ENCODE data around the gene MARK4.

Gene MARK4

DNA sequence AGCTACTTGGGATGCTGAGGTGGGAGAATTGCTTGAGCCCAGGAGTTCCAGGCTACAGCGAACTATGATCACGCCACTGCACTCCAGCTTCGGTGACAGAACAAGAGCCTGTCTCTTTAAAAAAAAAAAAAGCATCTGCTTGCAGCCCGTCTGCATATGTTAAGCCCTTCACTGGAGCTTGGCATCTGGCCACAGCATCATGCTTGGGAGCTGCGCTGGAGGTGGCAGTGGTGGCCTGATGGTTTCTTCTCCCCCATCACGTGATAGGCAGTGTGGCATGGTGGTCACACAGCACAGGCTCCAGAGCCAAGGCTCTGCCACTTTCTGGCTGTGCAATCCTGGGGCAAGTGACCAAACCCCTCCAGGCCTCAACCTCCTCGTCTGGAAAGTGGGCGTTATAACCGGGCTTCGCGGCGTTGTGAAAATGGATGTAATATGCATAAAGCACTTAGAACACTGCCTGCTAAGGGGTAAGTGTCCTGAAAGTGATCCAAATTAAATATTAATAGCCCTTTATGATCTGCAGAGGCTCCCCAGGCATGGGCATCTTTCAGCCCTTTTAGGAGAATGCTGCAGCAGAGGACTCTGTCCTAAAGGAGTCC lies 24.4 kb downstream of the MARK4 start:
- DNase-seq = peak; percentile 32

DNA sequence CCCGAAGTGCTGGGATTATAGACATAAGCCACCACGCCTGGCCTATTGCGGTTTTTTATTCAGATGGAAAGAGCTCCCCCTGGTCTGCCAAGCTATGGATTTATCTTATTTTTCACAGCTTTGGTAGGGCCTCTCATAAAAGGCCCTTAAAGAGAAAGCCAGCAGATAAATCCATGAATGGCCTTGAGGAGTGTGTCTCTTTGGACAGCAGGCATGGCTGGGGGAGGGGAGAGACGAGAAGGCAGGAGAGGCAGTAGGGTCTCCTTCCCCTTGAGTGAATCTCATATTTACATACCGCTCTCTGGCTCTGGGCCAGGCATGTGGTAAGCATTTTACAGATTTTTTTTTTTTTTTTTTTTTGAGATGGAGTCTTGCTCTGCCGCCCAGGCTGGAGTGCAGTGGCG lies 25.2 kb downstream of the MARK4 start:
- no peak for DNase-seq

DNA sequence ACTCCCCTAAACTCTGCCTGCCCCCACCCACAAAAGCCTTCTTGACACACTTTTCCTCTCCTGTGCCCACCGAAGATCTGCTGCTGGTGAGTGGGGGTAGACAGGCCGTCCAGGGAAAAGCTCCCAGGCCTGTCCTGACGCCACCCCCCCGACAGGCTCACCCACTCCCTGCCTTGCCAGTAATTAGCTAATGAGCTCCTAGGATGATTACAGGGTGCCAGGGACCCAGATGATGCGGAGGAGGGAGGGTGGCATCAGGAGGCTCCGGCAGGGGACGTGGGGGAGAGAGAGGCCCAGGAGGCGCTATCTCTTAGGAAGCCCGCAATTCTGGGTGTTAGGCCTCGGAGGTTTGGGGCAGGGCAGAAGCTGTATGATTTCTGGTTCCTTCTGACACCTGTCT lies 27.0 kb downstream of the MARK4 start:
- no peak for DNase-seq

DNA sequence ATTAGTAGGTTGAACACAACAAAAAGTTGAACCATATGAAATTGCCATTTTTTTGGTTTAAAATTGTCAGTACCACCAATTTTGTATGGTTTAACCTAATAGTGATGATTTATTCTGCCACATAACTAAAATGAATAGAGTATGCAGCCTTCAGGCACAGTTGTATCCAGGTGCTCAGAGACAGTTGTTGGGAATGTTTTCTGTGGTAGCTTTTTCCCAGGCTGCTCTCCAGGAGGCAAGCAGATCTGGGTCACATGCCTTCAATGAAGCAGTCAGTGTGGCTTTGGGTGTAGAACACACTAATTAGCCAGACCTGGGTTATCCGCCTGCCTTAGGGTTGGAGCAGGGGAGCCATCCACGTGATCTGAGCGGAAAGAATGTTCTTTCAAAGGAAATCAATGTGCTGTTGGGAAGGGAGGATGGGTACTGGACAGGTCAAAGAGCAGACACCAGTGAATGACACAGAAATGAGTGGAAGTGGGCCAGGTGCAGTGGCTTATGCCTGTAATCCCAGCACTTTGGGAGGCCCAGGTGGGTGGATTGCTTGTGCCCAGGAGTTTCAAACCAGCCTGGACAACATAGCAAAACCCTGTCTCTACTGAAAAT lies 28.6 kb downstream of the MARK4 start:
- no peak for DNase-seq

DNA sequence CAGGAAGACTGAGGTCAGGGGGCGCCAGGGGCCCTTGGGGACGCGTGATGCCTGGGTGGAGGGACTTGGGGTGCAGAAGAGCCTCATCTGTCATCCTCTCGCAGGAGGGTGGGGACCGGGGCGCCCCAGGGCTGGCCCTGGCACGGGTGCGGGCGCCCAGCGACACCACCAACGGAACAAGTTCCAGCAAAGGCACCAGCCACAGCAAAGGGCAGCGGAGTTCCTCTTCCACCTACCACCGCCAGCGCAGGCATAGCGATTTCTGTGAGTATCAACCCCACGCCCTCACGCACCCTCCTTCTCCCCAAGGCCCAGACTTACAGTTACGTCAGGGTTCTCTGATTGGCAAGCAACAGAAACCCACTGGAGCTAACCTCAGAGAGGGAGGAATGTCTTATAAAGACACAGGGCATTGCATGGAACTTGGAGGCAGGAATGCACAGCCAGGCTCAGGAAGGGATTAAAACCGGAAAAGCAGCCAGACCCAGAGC lies 29.4 kb downstream of the MARK4 start:
- DNase-seq = no peak

DNA sequence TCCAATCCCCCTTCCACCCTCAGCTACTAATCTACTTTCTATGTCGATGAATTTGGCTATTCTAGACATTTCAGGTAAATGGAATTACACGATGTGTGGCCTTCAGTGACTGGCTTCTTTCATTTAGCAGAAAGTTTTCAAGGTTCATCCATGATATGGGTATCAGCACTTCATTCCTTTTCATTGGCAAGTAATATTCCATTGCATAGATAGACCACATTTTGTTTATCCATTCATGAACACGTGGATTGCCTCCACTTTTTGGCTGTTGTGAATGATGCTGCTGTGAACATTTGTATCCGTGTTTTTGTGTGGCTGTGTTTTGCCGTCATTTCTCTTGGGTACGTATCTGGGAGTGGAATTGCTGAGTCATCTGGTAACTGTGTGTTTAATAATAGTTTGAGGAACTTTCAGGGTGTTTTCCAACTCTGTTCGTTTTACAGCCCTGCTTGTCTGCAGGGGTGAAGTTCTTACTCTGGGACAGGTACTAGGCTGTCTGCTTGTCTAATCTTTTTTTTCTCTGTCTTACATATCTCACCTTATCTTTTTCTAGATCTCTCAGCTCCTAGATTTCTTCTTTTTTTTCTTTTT lies 32.5 kb downstream of the MARK4 start:
- no peak for DNase-seq

DNA sequence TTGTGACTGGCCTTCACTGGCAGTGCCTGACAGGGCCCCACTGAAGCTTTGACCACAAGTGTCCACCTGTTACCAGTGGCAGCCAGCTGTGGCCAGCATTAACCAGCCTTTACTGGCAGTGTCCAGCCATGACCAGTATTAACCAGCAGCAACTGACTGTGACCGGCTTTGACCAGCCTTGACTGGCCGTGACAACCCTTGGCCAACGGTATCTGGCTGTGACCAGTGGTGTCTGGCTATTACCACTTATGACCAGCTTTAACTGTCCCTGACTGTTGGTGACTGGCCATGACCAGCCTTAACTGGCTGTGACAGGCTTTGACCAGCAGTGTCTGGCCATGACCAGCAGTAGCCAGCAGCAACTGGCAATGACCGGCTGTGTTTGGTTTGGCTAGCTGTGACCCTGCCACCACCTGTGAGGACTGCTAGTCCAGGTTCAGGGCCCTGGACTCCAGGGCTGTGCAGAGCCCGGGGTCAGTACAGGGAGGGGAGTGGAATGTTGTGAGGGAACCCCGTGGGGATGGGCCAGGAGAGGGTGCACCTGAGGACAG lies 39.4 kb downstream of the MARK4 start:
- DNase-seq = no peak

DNA sequence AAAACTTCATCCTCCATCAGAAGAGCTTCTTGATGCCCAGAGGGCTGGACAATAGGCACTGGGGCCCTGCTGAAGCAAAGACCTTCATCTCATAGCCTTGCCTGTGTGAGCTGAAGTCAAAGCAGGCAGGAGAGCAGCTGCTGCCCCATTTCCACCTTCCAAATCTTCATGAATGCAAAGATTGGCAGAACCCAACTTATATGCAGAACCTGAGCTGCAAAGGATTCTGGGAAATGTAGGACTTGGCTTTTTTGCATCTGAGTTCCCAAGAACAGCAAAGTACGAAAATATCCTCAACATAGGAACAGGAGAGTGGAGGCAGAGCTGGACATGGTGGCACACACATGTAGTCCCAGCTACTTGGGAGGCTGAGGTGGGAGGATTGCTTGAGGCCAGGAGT lies 40.8 kb downstream of the MARK4 start:
- no peak for DNase-seq

DNA sequence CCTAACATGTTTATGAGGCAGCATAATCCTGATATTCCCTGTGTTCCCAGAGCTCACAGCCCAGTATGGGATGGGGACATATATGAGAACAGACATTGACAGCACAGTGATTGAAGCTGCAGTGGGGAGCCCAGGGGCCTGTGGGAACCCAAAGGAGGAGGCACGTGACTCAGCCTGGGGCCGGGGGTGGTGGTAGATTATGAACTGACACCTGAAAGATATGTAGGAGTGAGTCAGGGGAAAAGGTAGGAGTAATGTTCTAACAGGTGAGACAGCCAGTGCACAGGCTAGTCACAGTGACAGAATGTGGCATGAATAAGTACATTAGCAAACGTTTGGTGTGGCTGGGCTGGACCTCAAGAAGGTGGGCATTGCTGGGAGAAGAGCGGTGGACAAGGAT lies 42.6 kb downstream of the MARK4 start:
- DNase-seq = no peak

DNA sequence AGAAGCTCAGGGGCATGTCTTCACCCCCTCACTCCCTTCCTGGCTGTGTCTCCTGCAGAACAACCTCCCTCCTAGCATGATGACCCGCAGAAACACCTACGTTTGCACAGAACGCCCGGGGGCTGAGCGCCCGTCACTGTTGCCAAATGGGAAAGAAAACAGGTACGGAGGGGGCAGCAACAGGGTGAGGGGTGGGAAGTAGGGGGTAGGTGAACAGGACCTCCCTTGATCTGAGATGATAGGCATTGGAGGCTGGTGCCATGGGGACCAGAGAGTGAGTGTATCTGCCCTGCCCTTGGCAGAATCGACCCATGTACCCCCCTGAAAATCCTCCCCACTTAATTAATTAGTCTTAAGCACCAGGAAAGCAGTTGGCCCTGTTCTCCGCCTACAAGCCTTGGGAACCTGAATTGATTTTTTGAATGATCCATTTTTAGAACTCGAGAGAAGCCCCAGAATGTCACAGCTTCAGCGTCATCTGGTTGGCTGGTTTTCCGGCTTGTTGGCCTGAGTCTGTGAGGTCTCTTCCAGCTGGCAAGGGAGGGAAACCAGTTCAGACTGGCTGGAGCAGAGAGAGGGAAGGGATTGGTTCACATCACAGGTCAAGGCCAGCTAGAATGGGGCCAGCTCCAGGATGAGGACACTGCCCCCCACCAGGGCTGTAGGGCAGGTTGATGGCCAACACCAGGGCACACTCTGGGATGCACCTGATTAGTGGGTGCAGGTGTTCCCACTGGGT lies 43.4 kb downstream of the MARK4 start:
- no peak for DNase-seq

DNA sequence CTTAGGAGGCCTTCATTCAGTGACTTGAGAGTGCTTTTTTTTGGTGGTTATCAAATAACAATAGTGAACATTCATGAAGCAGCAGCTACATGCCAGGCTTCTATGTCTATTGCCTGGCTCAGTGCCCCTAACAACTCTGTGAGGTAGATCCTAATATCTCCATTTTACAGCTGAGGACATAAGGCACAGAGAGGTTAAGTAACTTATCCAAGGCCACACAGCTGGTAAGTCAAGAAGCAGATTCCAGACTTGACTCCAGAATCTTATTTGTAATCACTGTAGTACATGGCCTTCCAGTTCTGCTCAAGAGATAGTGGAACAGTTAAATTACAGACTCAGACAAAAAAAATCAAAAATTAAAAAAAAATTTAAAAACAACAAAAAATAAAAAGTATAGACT lies 44.8 kb downstream of the MARK4 start:
- no peak for DNase-seq

DNA sequence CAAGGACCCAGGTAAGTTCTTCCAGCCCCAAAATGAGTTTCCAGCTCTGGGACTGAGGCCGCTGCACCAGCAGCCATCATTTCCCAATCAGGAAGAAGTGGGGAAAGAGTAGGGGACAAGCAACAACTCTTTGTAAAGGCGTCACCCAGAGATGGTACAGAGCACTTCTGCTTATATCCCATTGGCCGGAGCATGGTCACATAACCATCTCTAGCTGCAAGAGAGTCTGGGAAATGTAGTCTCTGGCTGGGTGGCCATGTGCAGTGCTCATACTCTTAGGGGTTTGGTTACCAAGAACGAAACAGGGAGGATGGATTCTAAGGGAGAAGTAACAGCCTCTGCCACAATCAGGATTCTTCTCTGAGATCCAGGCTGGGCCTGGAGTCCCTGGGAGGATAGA lies 45.3 kb downstream of the MARK4 start:
- no peak for DNase-seq

DNA sequence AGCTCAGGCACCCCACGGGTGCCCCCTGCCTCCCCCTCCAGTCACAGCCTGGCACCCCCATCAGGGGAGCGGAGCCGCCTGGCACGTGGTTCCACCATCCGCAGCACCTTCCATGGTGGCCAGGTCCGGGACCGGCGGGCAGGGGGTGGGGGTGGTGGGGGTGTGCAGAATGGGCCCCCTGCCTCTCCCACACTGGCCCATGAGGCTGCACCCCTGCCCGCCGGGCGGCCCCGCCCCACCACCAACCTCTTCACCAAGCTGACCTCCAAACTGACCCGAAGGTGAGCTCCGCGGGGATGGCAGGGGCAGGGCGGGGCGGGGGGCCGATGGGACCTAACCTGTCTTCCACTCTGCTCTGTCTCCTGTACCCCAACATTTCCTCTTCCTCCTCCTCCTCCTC lies 46.6 kb downstream of the MARK4 start:
- DNase-seq = no peak

DNA sequence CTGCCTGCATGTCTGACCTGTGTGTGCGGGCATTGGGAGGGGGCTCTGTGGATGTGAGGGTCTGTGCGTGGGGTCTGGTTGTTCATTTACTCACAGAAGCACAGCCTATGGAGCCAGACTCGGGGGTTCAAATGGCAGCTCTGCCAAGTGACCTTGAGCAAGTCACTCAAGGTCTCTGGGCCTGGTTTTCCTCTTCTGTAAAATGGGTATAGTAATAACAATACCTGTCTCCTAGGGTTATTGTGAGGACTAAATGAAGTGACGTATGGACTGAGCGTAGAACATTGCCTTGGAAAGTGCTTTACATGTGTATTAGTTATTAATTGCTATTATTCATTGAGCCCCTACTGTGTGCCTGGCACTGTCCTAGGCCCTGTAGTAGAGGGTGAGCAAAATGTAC lies 47.2 kb downstream of the MARK4 start:
- no peak for DNase-seq

DNA sequence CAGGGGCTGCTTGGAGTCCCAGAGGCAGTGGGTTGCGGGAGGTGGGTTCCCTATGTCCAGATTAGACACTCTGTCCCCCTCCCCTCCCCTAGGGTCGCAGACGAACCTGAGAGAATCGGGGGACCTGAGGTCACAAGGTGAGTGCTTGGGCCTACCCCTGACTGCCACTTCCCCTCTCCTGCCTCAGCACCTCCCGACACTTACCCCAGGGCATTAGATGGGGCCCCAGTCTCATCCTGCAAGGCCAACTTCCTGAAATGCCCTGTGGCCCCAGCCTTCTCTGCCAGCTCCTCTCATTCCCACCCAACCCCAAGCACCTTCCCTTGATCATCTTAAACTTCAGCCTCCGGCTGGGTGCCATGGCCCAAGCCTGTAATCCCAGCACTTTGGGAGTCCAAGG lies 48.6 kb downstream of the MARK4 start:
- DNase-seq = no peak

DNA sequence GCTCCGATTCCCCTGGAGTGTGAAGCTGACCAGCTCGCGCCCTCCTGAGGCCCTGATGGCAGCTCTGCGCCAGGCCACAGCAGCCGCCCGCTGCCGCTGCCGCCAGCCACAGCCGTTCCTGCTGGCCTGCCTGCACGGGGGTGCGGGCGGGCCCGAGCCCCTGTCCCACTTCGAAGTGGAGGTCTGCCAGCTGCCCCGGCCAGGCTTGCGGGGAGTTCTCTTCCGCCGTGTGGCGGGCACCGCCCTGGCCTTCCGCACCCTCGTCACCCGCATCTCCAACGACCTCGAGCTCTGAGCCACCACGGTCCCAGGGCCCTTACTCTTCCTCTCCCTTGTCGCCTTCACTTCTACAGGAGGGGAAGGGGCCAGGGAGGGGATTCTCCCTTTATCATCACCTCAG lies 51.3 kb downstream of the MARK4 start:
- DNase-seq = no peak

DNA sequence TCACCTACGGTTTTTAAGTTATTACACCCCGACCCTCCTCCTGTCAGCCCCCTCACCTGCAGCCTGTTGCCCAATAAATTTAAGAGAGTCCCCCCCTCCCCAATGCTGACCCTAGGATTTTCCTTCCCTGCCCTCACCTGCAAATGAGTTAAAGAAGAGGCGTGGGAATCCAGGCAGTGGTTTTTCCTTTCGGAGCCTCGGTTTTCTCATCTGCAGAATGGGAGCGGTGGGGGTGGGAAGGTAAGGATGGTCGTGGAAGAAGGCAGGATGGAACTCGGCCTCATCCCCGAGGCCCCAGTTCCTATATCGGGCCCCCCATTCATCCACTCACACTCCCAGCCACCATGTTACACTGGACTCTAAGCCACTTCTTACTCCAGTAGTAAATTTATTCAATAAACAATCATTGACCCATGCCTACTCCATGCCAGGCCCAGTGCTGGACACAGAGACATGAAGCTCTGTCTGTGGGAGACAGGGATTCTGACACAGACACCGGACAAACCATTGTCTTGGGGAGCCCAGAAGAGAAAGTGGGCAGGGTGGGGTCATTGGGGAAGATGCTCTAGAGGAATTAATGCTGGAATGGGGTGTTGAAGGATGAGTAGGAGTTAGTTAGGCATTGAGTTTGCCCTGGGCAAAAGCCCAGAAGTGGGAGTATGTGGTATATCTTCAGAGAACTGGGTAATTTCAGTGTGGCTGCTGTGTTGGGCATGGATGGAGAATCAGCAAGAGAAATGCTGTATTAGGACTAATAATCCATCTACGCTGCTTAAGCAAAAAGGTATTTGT lies 52.4 kb downstream of the MARK4 start:
- DNase-seq = no peak

DNA sequence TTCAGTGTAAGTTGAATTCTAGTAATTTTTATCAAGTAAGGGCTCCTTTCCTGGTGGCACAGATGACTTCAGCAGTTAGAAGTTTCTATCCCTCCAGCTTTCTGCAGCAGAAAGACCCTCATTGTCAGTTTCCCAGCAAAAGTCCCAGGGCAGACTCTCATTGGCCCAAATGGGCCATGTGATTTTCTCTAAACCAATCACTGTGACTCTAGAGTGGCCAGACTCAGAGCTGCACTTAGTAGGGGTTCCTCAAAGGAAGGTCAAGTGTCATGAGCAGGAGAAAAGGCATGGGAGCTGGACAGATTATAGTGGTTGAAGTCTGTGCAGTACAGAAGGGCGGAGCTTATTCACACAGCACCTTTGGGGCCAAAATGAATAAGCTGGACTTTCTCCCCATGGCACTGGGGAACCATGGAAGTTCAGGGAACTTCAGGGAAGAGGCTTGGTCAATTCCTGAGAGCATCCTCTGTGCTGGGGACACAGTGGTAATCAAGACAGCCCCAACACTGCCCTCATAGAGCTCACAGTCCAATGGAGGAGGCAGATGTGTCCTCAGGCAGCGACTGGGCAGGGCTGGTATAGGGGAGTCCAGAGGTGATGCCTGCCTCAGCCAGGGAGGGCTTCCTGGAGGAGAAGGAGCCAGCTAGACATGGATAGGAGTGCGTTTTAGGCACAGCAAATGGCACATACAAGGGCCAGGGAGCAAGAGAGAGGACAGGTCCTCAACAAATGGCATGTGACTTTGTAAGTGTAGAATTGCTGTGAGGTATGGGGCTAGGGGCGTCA lies 53.3 kb downstream of the MARK4 start:
- no peak for DNase-seq

DNA sequence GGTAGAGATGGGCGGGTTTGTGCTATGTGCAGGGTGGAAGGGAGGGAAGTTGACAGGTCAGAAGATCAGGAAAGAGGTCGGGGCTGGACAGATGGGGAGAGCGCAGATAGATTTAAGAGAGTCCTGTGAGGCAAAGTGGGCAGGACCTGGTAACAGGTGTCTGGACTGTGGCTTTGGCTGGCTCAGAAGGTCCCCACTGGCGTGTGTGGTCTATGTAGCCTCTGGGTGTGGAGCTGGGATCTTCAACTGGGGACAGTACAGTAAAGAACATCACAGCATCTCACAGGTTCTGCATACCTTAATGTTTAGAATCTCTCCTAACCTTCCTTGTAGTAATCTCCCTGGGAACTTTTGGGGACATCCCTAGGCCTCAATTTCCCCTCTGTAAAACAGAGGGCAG lies 53.9 kb downstream of the MARK4 start:
- no peak for DNase-seq

DNA sequence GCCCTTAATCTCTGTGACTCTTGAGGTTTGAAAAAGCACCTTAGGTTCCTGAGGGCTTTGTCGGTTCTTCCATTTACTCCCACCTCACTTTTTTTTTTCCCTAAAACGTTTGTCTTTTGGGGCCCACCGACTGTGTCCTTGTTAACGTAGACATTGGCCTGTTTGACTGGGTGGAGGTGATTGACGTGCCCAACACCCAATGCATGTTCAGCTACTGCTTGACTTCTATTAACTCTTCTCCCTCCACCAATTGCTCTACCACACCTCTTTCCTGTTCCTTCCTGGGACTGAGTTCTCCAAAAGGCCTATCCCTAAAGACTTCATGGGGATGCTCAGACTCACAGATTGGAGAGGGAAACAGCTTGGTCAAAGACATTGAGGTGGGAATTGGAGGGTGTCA lies 54.4 kb downstream of the MARK4 start:
- no peak for DNase-seq

DNA sequence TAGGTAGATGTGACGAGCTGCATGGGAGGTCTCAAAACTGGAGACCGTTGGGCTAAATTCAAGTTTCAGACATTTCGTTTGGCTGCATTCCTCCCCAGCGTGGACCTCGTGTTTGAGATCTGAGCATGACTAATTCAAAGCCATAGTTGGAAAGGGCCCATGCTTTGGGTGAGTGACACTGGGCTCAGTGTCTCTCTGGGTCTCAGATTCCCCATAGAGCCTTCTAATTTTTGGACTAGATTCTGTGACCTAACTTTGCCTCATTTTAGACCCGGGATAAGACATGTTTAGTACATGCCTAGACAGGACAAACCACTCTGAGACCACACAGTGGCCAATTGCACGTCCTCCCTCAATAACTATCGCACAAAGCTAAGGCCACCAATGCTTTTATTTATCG lies 55.0 kb downstream of the MARK4 start:
- DNase-seq = no peak

DNA sequence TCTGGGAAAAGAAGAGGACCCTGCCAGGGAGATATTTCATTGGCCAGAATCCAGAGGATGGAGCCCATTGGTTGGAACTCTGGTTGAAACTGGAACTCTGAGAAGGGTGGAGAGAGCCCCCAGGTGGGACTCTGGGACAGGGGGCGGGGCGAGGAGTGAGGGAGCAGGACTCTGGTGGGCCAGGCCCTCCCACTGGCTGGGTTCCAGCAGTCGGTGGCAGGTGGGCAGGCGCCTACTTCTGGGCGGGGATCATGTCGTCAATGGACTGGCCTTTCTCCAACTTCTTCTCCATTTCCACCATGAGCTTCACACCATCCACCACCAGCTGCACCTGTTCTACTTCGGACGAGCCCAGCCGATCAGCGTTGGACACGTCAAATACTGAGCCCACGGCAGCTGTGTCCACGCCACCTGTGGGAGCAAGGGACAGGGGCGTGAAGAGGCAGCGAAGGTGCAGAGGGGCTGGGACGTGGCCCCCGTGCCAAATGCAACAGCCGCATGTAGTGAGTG lies 55.5 kb downstream of the MARK4 start:
- DNase-seq = peak; percentile 4
